AG09319 (cell line): ENCODE data around the gene SLC44A1.
A peak's percentile ranks its signal among the peaks of the same experiment; 100 is the strongest.

ENCODE experiments used
- DNase-seq: peaks from one replicate; pipeline ENCODE4 v3.0.0-alpha.2; 2010; ENCODE audit warnings: low read depth; ENCODE audit errors: extremely low read depth
- CTCF ChIP-seq: IDR thresholded peaks from 2 replicates; pipeline ENCODE4 v1.5.1; 2011; ENCODE audit warnings: low read depth, mild to moderate bottlenecking, inconsistent platforms, low read length, moderate library complexity

Gene SLC44A1

DNA sequence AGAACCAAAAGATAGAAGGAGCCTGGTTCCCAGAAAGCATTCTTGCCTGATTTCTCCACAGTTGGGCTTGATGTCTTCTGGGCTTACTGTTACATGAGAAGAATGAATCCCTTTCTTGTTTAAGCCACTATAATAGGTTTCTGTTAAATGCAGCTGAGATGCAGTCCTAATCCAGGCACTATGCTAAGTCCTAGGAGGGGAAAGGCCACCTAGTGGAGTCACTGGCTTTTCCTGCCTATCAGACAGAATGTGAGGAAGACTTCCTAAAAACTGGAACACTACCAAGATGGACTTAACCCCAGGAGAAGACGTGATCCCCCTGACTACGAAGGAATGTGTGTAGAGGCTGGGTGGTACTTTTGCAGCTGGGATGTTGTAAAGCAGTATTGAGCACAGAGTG lies 169.1 kb downstream of the SLC44A1 start:
- peak; percentile 16 for DNase-seq
- TF ChIP-seq CTCF = peak; percentile 54

DNA sequence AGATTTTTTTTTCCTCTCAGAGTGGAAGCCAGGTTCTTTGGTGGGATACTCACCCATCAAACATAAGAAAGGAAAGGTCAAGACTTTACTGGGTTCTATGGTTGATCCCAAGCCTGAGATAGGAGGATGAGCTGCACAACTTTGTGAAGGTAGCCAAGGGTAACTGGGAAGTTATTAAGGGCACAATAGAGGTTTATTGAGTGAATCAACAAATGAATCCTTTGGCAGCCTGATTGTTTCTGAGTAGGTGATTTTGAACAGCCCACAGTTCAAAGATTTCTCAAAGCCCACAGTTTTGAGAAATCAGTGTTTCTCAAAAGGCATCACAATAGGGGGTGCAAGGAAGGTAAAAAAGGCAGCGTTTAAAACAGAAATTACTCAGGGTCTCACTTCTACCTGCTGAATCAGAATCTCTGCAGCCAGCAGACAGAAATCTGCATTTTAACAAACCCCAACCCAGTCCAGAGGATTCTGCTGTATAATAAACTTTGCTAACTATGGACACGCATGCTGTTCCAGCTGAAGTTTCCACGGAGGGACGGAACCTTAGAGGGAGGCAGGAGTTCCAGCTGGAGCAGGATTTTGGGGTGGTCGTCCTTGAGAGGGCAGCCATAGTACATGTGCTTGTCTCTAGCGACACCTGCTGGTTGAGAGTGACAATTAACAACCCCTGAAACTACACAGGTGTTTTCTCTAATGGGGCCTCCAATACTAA lies 170.7 kb downstream of the SLC44A1 start:
- peak; percentile 79 for TF ChIP-seq CTCF
- no peak for DNase-seq

DNA sequence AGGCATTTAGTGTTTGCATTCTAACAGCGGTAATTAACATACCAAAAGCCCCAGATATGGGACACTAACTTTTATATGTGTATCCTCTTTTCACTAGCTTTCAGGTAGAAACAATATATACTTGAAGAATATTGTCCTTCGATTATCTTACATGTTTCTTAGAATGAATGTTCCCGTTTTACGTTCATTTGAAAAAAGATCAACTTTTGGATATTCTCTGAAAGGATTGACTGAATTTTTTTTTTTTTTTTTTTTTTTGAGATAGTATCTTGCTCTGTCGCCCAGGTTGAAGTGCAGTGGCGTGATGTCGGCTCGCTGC lies 171.2 kb downstream of the SLC44A1 start:
- no peak for DNase-seq
- TF ChIP-seq CTCF = no peak

GRCh38 chr9:105416840-105417239 lies 172.4 kb downstream of the SLC44A1 start:
- DNase-seq = no peak
- TF ChIP-seq CTCF = no peak

GRCh38 chr9:105418588-105419500 lies 174.4 kb downstream of the SLC44A1 start:
- TF ChIP-seq CTCF = no peak
- no peak for DNase-seq

GRCh38 chr9:105419816-105420597 lies 175.6 kb downstream of the SLC44A1 start:
- no peak for TF ChIP-seq CTCF
- DNase-seq = no peak

- TF ChIP-seq CTCF = no peak
- no peak for DNase-seq
Measured at GRCh38 chr9:105421154-105421553, 176.7 kb downstream of the SLC44A1 start.
